ENCODE measurements around the gene MEAK7.

DNA sequence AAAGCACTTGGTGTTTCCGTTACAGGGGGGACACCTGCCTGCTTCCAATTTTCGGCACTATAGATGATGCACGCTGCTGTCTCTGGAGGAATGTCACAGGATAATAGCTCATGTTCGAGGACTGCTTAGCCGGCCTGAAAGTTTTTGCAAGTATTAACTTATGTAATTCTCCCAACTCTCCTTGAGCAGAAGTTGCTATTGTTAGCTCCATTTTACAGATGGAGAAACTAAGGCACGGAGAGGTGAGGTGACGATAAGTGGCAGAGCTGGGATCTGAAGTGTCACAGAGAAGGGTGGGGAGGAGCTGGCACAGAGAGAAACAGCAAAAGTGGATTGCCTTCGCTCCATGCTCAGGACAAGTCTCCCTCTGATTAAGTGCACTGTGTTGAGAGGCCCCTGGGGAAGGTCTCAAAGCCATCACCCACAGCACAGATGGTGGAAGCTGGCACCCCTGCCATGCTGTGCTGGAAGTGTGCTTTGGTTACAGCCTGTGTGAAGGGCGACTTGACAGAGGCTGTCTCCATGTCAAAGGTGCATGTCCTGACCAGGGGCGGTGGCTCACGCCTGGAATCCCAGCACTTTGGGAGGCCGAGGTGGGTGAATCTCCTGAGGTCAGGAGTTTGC is 40.8 kb upstream of the MEAK7 start:
- TF ChIP-seq RAD21 (IDR thresholded peaks at IDR 0.05; ENCODE audit: low read depth) (no peak), CEBPB (IDR thresholded peaks at IDR 0.05) (no peak), TEAD4 (IDR thresholded peaks at IDR 0.05) (no peak), EGR1 (IDR thresholded peaks at IDR 0.05) (no peak)

All from Ishikawa (cell line).